K562 (cell line): ENCODE results near the gene SPATC1L. TPM values are rescaled to one million over a fixed set of nuclear protein-coding genes. Genes with fewer than 3 reads are reported as not detected.

Experiments used
- ATAC-seq: fragments of 200-7000 bp; cut with Tn5 transposase; 3 replicates; pipeline ENCODE4 v1.9.1; 2020; ENCODE audit warnings: moderate library complexity
- BruUV-seq: library from RNA; stranded (reverse); fragments of 400-500 nt; replicated peaks from 2 replicates; lab custom pipeline; 2021; lab: Mats Ljungman, UMichigan
- CTCF ChIA-PET: fragments of 300-600 bp; formaldehyde crosslinking; extraction: SDS; loops from one replicate; lab custom pipeline; 2021; ENCODE audit warnings: low intra/inter-chr PET ratio; lab: Yijun Ruan, JAX
- POLR2A ChIA-PET: fragments of 300-600, 350-650 bp; sonication (Branson Sonifier 250); formaldehyde crosslinking; extraction: SDS; loops from one replicate; lab custom pipeline; 2021; ENCODE audit warnings: antibody characterized with exemption, inconsistent platforms; lab: Yijun Ruan, JAX
- DNase-seq, 4 experiments: peaks; one replicate each; pipeline versions ENCODE4 v3.0.0 to v3.0.0-alpha.2; 2011 to 2018; ENCODE audit warnings: low spot score in 3 of 4, mixed read lengths in 3 of 4; ENCODE audit errors: extremely low read depth in 1 of 4
- FAIRE-seq: peaks from 2 replicates; lab custom pipeline; 2011; peaks lifted over from hg19 to GRCh38; lab: Jason Lieb, UNC
- H2AFZ ChIP-seq: 2 replicates; pipeline ENCODE4 v1.6.0; 2011; ENCODE audit warnings: low read depth, low read length, control low read depth, inconsistent platforms
- H3K27ac ChIP-seq: fragments of 200-600 bp; 3 replicates; pipeline ENCODE4 v1.8.0; 2011; ENCODE audit warnings: low read depth, mild to moderate bottlenecking, control low read depth, inconsistent platforms, low read length, moderate library complexity, mixed read lengths; ENCODE audit errors: extremely low read depth
- H3K27me3 ChIP-seq, 2 experiments: fragments of 300-600 bp in 1 of 2; 2 replicates in 1 of 2; 3 replicates in 1 of 2; pipeline versions ENCODE4 v1.6.0 to v1.8.0; 2011; ENCODE audit warnings: inconsistent platforms in 2 of 2, low read length in 2 of 2, mild to moderate bottlenecking in 1 of 2, mixed read lengths in 1 of 2, moderate library complexity in 1 of 2; ENCODE audit not compliant: control insufficient read depth in 2 of 2, insufficient read depth in 2 of 2
- H3K36me3 ChIP-seq: fragments of 300-600 bp; 3 replicates; pipeline ENCODE4 v1.8.0; 2011; ENCODE audit warnings: mild to moderate bottlenecking, low read length, inconsistent platforms; ENCODE audit not compliant: control insufficient read depth, insufficient read depth
- H3K4me1 ChIP-seq, 2 experiments: fragments of 200-600 bp in 1 of 2; replicated peaks in 1 of 2; 2 replicates in 1 of 2; 3 replicates in 1 of 2; pipeline versions ENCODE4 v1.5.1 to v1.8.0; 2011; ENCODE audit warnings: inconsistent platforms in 2 of 2, low read length in 2 of 2, mild to moderate bottlenecking in 1 of 2, mixed read lengths in 1 of 2, moderate library complexity in 1 of 2; ENCODE audit not compliant: control insufficient read depth in 2 of 2, insufficient read depth in 2 of 2
- H3K4me2 ChIP-seq: 2 replicates; pipeline ENCODE4 v1.6.1; 2011; ENCODE audit warnings: low read length, control low read depth, inconsistent platforms, mixed read lengths; ENCODE audit not compliant: insufficient read depth
- H3K4me3 ChIP-seq: fragments of 200-600 bp; sonication (generic), shearing (Covaris generic); 2 replicates; pipeline ENCODE4 v1.5.1; 2016; ENCODE audit warnings: control low read depth, inconsistent platforms
- H3K79me2 ChIP-seq: fragments of 200-600 bp; 3 replicates; pipeline ENCODE4 v1.8.0; 2011; ENCODE audit warnings: low read length, inconsistent platforms; ENCODE audit not compliant: control insufficient read depth, insufficient read depth
- H3K9ac ChIP-seq, 2 experiments: 2 replicates each; pipeline versions ENCODE4 v1.6.0 to v1.6.1; 2011; ENCODE audit warnings: low read depth in 2 of 2, low read length in 2 of 2, control low read depth in 1 of 2, inconsistent platforms in 1 of 2, mild to moderate bottlenecking in 1 of 2, mixed read lengths in 1 of 2; ENCODE audit not compliant: insufficient read depth in 1 of 2
- H3K9me1 ChIP-seq: one replicate; pipeline ENCODE4 v1.6.0; 2011; ENCODE audit warnings: inconsistent platforms, mild to moderate bottlenecking, low read length, moderate library complexity; ENCODE audit not compliant: control insufficient read depth, insufficient read depth
- H3K9me3 ChIP-seq: replicated peaks from 2 replicates; pipeline ENCODE4 v1.5.1; 2011; ENCODE audit warnings: low read depth, low read length, inconsistent platforms; ENCODE audit not compliant: control insufficient read depth, insufficient read depth
- H4K20me1 ChIP-seq: replicated peaks from 2 replicates; pipeline ENCODE4 v1.6.1; 2011; ENCODE audit warnings: low read length, inconsistent platforms, mixed read lengths; ENCODE audit not compliant: control insufficient read depth, insufficient read depth
- BACH1 ChIP-seq: fragments of 200-800 bp; sonication (Bioruptor generic); IDR thresholded peaks from 2 replicates; pipeline ENCODE4 v1.6.1; 2016; ENCODE audit warnings: missing genetic modification characterization, missing compliant biosample characterization
- CBFA2T2 ChIP-seq: fragments of 450-650 bp; conservative IDR thresholded peaks from 2 replicates; pipeline ENCODE4 v1.6.1; 2017; ENCODE audit warnings: mild to moderate bottlenecking
- HOXB6 ChIP-seq: fragments of 250-450 bp; sonication (Bioruptor Pico); IDR thresholded peaks from 2 replicates; pipeline ENCODE4 v1.5.1; 2022; ENCODE audit warnings: mild to moderate bottlenecking, borderline replicate concordance
- PHF20 ChIP-seq: fragments of 450-650 bp; IDR thresholded peaks from 2 replicates; pipeline ENCODE4 v1.6.1; 2018; ENCODE audit not compliant: partially characterized antibody
- RBBP5 ChIP-seq: fragments of 200-600 bp; sonication (generic); IDR thresholded peaks from 2 replicates; pipeline ENCODE4 v1.6.1; 2012; ENCODE audit warnings: borderline replicate concordance, mild to moderate bottlenecking, low read length, control low read depth, inconsistent platforms; ENCODE audit not compliant: insufficient read depth, poor library complexity, severe bottlenecking
- SMAD1 ChIP-seq: fragments of 150-350 bp; IDR thresholded peaks from 2 replicates; pipeline ENCODE4 v1.6.1; 2014; ENCODE audit warnings: low read length, low read depth; ENCODE audit not compliant: partially characterized antibody
- TAL1 ChIP-seq: fragments of 450-650 bp; IDR thresholded peaks from 2 replicates; pipeline ENCODE4 v1.6.1; 2016; ENCODE audit warnings: mild to moderate bottlenecking
- ZNF133 ChIP-seq: fragments of 250-450 bp; sonication (Bioruptor Pico); IDR thresholded peaks from 2 replicates; pipeline ENCODE4 v1.4.0; 2020; ENCODE audit warnings: mild to moderate bottlenecking
- ZNF143 ChIP-seq: sonication (generic); formaldehyde crosslinking; IDR thresholded peaks from 2 replicates; pipeline ENCODE4 v1.9.0; 2022; ENCODE audit warnings: mild to moderate bottlenecking, missing genetic modification reagents
- ZNF436 ChIP-seq: fragments of 250-450, 450-650 bp; sonication (Bioruptor Pico); formaldehyde crosslinking; IDR thresholded peaks from 2 replicates; pipeline ENCODE4 v1.7.0; 2020; ENCODE audit warnings: mild to moderate bottlenecking
- WGBS: fragments of 100-300 bp; shearing (Covaris generic); methylation state at CpG from one replicate; pipeline ENCODE4 v1.1.6; 2016; ENCODE audit warnings: low coverage, mixed read lengths; ENCODE audit not compliant: insufficient coverage; ENCODE audit errors: missing lambda C conversion rate; 5-methylcytosine and 5-hydroxymethylcytosine counted together
- in situ Hi-C: fragments of 300-500 bp; cut with MboI; formaldehyde crosslinking; loops from 4 replicates; pipeline ENCODE4 v1.15.0; 2018; ENCODE audit warnings: inconsistent platforms, mixed read lengths
- intact Hi-C: fragments of 100-400 bp; cut with micrococcal nuclease; formaldehyde crosslinking; loops from 2 replicates; pipeline ENCODE4 v1.14.2; 2022
- polyA plus RNA-seq, 8 experiments: library from polyadenylated mRNA; depleted of rRNA in 4 of 8; stranded (reverse) in 5 of 8; unstranded in 3 of 8; fragments of >200 nt; fragmentation: Nextera tagmentation in 2 of 8; fragmentation: Illumina TruSeq in 1 of 8; extraction: Ambion mirVana in 2 of 8; extraction: Trizol in 1 of 8; gene quantifications; 2 replicates each; pipeline versions ENCODE4 v1.2.1 to v1.2.3, GENCODE V29; 2011 to 2014; ENCODE audit warnings: inconsistent platforms in 1 of 8, missing spikeins in 1 of 8
- total RNA-seq, 7 experiments: library from RNA; depleted of rRNA in 6 of 7; stranded (reverse); fragments of >200 nt in 6 of 7; fragmentation: Illumina TruSeq in 2 of 7; extraction: Trizol in 2 of 7; gene quantifications; 2 replicates each; pipeline versions ENCODE4 v1.2.1 to v1.2.3, GENCODE V29; 2011 to 2021; ENCODE audit warnings: low replicate concordance in 1 of 7

SPATC1L gene
- total and polyA plus RNA-seq, 9 of the 15 experiments (the other 6 are each of a cell fraction or from before 2014, with no cell fraction given), result 0.14 to 121 (median 34.0) TPM; not detected in 1

- FAIRE-seq, result no peak
- H3K9me3 ChIP-seq, result no peaks in the 10 kb centered on the region
- no peaks in the 10 kb centered on the region for H3K9me1 ChIP-seq
- no peaks in the 10 kb centered on the region for H4K20me1 ChIP-seq
- H3K27me3 ChIP-seq, result no peaks in the 10 kb centered on the region
- H3K4me2 ChIP-seq, result no peak overlapping the region
- ATAC-seq, result no peak
- POLR2A ChIA-PET, result no interaction called here
- no peak overlapping the region for H2AFZ ChIP-seq
- 95% methylated on average over 16 of the region's 16 CpGs for WGBS
- no peak for TF ChIP-seq HOXB6 (CRISPR knock-in tag)
- no peak for TF ChIP-seq ZNF436 (CRISPR knock-in tag)
- TF ChIP-seq PHF20, result no peak
- no peak for TF ChIP-seq CBFA2T2
- no peak for TF ChIP-seq RBBP5
- TF ChIP-seq ZNF133, result no peak
- no peak for TF ChIP-seq BACH1
- TF ChIP-seq TAL1, result no peak
- no peak for TF ChIP-seq SMAD1
- no peak for TF ChIP-seq ZNF143
- intact Hi-C loops (no loop called here), in situ Hi-C loops (no loop called here)
- H3K9ac ChIP-seq, result no peak overlapping the region; a peak in 1 of 4 replicates
- no peak overlapping the region for H3K27ac ChIP-seq
- CTCF ChIA-PET, result no interaction called here
- no peak overlapping the region for H3K4me3 ChIP-seq
- BruUV-seq, result no TSS peak
- no peak for DNase-seq
- H3K4me1 ChIP-seq, result peaks cover 0 to 19% of the 10 kb centered on the region in 2 experiments; a peak in 1 of 5 replicates
- H3K79me2 ChIP-seq, result no peaks in the 10 kb centered on the region
- H3K36me3 ChIP-seq, result peaks cover 84% of the 10 kb centered on the region; the same call in 2 of the 3 replicates
These were observed 21.5 kb upstream of the SPATC1L start for GRCh38 chr21:46205766-46206162.
